Osteocyte (in vitro differentiated cells): ENCODE results near the gene DIPK1C. TPM values are rescaled to one million over a fixed set of nuclear protein-coding genes. Genes with fewer than 3 reads are reported as not detected.

ENCODE experiments used
- DNase-seq: peaks from one replicate; pipeline ENCODE4 v3.0.0; 2021; ENCODE audit warnings: mixed read lengths; ENCODE audit not compliant: unreplicated experiment; ENCODE audit errors: extremely low spot score
- H3K27ac Mint-ChIP-seq: one replicate; pipeline ENCODE4 v1.8.0; 2021; ENCODE audit warnings: mild to moderate bottlenecking, mixed read lengths; ENCODE audit not compliant: unreplicated experiment
- H3K27me3 Mint-ChIP-seq: one replicate; pipeline ENCODE4 v1.8.0; 2021; ENCODE audit warnings: mixed read lengths; ENCODE audit not compliant: unreplicated experiment
- H3K36me3 Mint-ChIP-seq: one replicate; pipeline ENCODE4 v1.8.0; 2021; ENCODE audit warnings: mixed read lengths; ENCODE audit not compliant: unreplicated experiment
- H3K4me1 Mint-ChIP-seq: one replicate; pipeline ENCODE4 v1.8.0; 2021; ENCODE audit warnings: mixed read lengths; ENCODE audit not compliant: unreplicated experiment
- H3K4me3 Mint-ChIP-seq: one replicate; pipeline ENCODE4 v1.8.0; 2021; ENCODE audit warnings: mild to moderate bottlenecking, moderate library complexity, mixed read lengths; ENCODE audit not compliant: unreplicated experiment
- H3K9me3 Mint-ChIP-seq: one replicate; pipeline ENCODE4 v1.8.0; 2021; ENCODE audit warnings: mixed read lengths; ENCODE audit not compliant: unreplicated experiment
- CTCF ChIP-seq: fragments of 200-600 bp; sonication (generic); IDR thresholded peaks from 2 replicates; pipeline ENCODE4 v1.5.0; 2021; ENCODE audit warnings: antibody characterized with exemption, mild to moderate bottlenecking, moderate library complexity
- total RNA-seq: library from RNA; stranded (reverse); gene quantifications from 2 replicates; pipeline ENCODE4 v1.2.1, GENCODE V29; 2021

DIPK1C gene
- total RNA-seq, 1 donor from 2014 or later = not detected

- H3K27ac Mint-ChIP-seq = no peak overlapping the region
- no peak for TF ChIP-seq CTCF
- H3K27me3 Mint-ChIP-seq = peaks cover 71% of the 10 kb centered on the region
- peaks cover 6% of the 10 kb centered on the region for H3K4me1 Mint-ChIP-seq
- DNase-seq = peak; percentile 82
- no peaks in the 10 kb centered on the region for H3K9me3 Mint-ChIP-seq
- H3K36me3 Mint-ChIP-seq = no peaks in the 10 kb centered on the region
- peak overlapping the region; percentile 38 for H3K4me3 Mint-ChIP-seq
Measured at GRCh38 chr18:74457725-74458421, 765 bp upstream of the DIPK1C start.

GRCh38 chr18:74456349-74457042 is 612 bp downstream of the DIPK1C start:
- Mint-ChIP-seq H3K9me3 (no peaks in the 10 kb centered on the region), H3K4me3 (no peak overlapping the region), H3K36me3 (no peaks in the 10 kb centered on the region), H3K27ac (no peak overlapping the region), H3K27me3 (peaks cover 70% of the 10 kb centered on the region), H3K4me1 (peaks cover 6% of the 10 kb centered on the region)
- DNase-seq = peak; percentile 81
- TF ChIP-seq CTCF = no peak

GRCh38 chr18:74456017-74456348 is 1.1 kb downstream of the DIPK1C start:
- Mint-ChIP-seq H3K27me3 (peaks cover 70% of the 10 kb centered on the region), H3K9me3 (no peaks in the 10 kb centered on the region), H3K27ac (no peak overlapping the region), H3K36me3 (no peaks in the 10 kb centered on the region), H3K4me3 (no peak overlapping the region), H3K4me1 (peaks cover 6% of the 10 kb centered on the region)
- DNase-seq = no peak
- no peak for TF ChIP-seq CTCF

GRCh38 chr18:74455386-74455785 is 1.7 kb downstream of the DIPK1C start:
- peaks cover 65% of the 10 kb centered on the region for H3K27me3 Mint-ChIP-seq
- no peaks in the 10 kb centered on the region for H3K36me3 Mint-ChIP-seq
- no peak overlapping the region for H3K27ac Mint-ChIP-seq
- no peak for TF ChIP-seq CTCF
- H3K4me1 Mint-ChIP-seq = peaks cover 6% of the 10 kb centered on the region
- DNase-seq = no peak
- no peaks in the 10 kb centered on the region for H3K9me3 Mint-ChIP-seq
- H3K4me3 Mint-ChIP-seq = no peak overlapping the region

- Mint-ChIP-seq H3K9me3 (no peaks in the 10 kb centered on the region), H3K4me3 (no peak overlapping the region), H3K27ac (no peak overlapping the region), H3K36me3 (no peaks in the 10 kb centered on the region), H3K27me3 (peaks cover 55% of the 10 kb centered on the region), H3K4me1 (peaks cover 6% of the 10 kb centered on the region)
- DNase-seq = peak; percentile 80
- TF ChIP-seq CTCF = no peak
Measured at GRCh38 chr18:74454279-74454751, 2.8 kb downstream of the DIPK1C start.
